Neural progenitor cell (in vitro differentiated cells): ENCODE data around the gene SYMPK.

Source experiments
- CTCF ChIP-seq: fragments of 200-600 bp; sonication (generic); IDR thresholded peaks from 2 replicates; pipeline ENCODE4 v1.5.1; 2017; ENCODE audit warnings: antibody characterized with exemption, mild to moderate bottlenecking
- EZH2 ChIP-seq: fragments of 200-600 bp; sonication (generic); IDR thresholded peaks from 2 replicates; pipeline ENCODE4 v1.6.1; 2017; ENCODE audit warnings: antibody characterized with exemption, mild to moderate bottlenecking, moderate library complexity
- EZH2phosphoT487 ChIP-seq: fragments of 200-600 bp; sonication (generic); IDR thresholded peaks from 2 replicates; pipeline ENCODE4 v1.6.1; 2017; ENCODE audit warnings: antibody characterized with exemption

GRCh38 chr19:45884682-45885555, 22.0 kb upstream of the SYMPK start:
- no peak for TF ChIP-seq CTCF
- no peak for TF ChIP-seq EZH2phosphoT487
- TF ChIP-seq EZH2, result no peak
